A172 (cell line): Measurements from ENCODE around the gene CCR1. TPM values are rescaled to one million over a fixed set of nuclear protein-coding genes. Genes with fewer than 3 reads are reported as not detected.
"Not testable (repeated sequence)": the region's sequence is repeated elsewhere in the genome, so short reads cannot be mapped to it uniquely, and the experiment has no call there.

Source experiments
- DNase-seq: peaks from one replicate; pipeline ENCODE4 v3.0.0-alpha.2; 2015; ENCODE audit warnings: low spot score
- total RNA-seq: library from RNA; depleted of rRNA; stranded (reverse); fragments of >200 nt; shearing (Covaris generic); gene quantifications from 2 replicates; pipeline ENCODE4 v1.2.3, GENCODE V29; 2014

The CCR1 gene
- total RNA-seq, 1 experiment from 2014 or later: not detected

GRCh38 chr3:46212101-46212500 lies 4.0 kb upstream of the CCR1 start:
- DNase-seq: no peak

- no peak for DNase-seq
These were observed 1.8 kb upstream of the CCR1 start for GRCh38 chr3:46209746-46210470.

- DNase-seq: no peak
These were observed 940 bp upstream of the CCR1 start for GRCh38 chr3:46209053-46209452.

DNA sequence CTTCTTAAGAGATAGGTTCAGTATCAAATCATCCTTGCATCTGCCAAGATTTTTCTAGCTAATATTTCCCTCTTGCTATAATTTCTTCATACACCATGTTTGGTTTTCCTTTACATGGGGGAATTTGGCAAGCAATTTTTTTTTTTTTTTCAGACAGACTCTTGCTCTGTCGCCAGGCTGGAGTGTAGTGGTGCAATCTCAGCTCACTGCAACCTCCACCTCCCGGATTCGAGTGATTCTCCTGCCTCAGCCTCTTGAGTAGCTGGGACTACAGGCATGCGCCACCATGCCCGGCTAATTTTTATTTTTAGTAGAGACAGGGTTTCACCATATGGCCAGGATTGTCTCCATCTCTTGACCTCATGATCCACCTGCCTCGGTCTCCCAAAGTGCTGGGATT lies 599 bp downstream of the CCR1 start:
- DNase-seq: not testable (repeated sequence)

- no peak for DNase-seq
These were observed 1.7 kb downstream of the CCR1 start for GRCh38 chr3:46206282-46207015.

- no peak for DNase-seq
These were observed 2.7 kb downstream of the CCR1 start for GRCh38 chr3:46205286-46205960.

DNA sequence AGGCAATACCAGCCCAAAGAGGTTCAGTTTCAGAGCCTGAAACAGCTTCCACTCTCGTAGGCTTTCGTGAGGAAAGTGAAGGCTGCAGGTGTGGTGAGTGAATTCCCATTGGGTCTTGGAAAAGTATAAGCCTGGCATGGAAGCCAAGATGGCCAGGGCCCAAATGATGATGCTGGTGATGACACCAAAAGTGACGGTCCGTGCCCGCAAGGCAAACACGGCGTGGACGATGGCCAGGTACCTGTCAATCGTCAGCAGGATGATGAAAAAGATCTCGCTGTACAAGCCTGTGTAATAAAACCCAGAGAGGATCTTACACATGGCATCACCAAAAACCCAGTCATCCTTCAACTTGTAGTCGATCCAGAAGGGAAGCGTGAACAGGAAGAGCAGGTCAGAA lies 4.4 kb downstream of the CCR1 start:
- DNase-seq: no peak

GRCh38 chr3:46202535-46202934 lies 5.6 kb downstream of the CCR1 start:
- no peak for DNase-seq

- DNase-seq: no peak
These were observed 7.3 kb downstream of the CCR1 start for GRCh38 chr3:46200790-46201189.

GRCh38 chr3:46200211-46200610 lies 7.9 kb downstream of the CCR1 start:
- no peak for DNase-seq

- DNase-seq: no peak
These were observed 11.7 kb downstream of the CCR1 start for GRCh38 chr3:46196261-46196957.

- no peak for DNase-seq
These were observed 13.1 kb downstream of the CCR1 start for GRCh38 chr3:46194868-46195553.

DNA sequence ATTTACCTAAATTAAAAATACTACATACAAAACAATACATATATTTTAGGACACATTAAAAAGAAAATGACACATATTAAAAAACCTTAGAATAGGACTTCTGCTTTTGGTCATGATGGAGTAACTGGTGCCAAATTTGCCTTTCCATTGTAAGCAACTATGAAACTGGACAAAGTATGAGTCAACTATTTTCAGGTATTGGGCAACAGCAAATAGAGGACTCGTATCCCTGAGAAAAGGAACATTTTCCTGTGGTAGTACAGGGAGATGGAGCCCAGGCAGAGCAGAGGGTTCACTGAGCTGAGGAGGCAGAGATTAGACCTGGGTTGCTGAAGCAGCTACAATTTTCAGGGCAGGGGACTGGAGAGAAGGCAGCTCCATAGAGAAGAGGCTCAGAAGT lies 14.7 kb downstream of the CCR1 start:
- DNase-seq: no peak

DNA sequence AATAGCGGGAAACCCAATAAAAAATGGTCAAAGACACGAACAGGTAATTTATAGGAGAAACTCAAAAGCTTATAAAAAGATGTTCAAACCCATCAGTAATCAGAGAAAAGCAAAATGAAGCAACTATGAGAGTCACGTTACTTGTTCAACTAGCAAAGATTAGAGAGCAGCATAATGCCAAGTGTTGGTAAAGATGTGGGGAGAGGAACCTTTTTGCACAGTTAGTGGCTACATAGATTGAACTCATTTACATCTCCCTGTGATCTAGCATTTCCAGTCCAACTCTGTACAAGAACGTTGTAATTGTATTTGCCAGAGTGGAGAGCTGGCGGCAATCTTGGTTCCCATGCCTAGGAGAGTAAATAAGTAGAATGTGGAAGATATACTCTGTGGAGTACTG lies 15.2 kb downstream of the CCR1 start:
- no peak for DNase-seq

DNA sequence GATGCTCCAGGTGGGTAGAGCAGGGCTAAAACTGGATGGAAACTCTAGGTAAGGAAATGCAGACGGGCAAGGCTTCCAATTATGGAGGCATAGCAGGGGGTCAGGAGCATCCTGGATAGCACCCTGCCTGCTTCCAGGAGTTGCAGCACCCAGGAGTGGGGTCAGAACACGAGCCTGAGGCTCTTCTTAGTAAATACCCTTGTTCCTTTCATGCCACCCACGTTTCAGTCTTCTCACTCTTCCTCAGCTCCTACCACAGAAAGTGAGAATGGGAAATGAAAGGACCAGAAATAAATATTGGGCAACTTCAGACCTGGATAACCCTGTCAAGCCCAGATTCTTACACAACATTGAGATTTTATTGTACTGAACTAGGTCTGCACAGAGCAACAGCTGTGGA lies 16.4 kb downstream of the CCR1 start:
- DNase-seq: no peak

GRCh38 chr3:46188708-46189107 lies 19.4 kb downstream of the CCR1 start:
- DNase-seq: no peak

DNA sequence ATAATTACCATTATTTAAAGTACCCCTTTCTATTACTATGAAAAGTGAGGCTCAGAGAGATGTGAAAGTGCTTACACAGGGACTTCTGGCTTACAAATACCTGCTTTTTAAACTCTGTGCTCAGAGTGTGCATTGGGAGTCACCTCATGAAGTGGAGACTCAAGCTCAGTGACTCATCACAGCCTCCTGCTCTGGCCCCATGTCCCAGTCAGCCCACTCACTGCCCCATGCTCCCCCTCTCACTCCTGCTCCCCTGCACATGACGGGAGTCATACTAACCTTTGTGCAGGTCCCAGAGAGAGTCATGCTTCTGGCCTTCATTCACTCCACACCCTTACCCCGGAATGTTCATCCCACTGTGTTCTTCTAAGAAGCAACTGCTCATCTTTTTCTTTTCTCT lies 20.2 kb downstream of the CCR1 start:
- no peak for DNase-seq

DNA sequence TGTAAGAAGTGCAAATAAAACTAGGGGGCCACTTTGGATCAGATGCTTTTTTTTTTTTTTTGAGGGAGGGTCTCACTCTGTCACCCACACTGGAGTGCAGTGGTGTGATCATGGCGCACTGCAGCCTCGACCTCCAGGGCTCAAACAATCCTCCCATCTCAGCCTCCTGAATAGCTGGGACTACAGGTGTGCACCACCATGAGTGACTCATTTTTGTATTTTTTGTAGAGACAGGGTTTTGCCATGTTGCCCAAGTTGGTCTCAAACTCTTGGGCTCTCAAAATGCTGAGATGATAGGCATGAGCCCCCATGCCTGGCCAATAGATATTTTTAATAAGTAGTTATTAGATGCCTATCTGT lies 20.8 kb downstream of the CCR1 start:
- DNase-seq: no peak

DNA sequence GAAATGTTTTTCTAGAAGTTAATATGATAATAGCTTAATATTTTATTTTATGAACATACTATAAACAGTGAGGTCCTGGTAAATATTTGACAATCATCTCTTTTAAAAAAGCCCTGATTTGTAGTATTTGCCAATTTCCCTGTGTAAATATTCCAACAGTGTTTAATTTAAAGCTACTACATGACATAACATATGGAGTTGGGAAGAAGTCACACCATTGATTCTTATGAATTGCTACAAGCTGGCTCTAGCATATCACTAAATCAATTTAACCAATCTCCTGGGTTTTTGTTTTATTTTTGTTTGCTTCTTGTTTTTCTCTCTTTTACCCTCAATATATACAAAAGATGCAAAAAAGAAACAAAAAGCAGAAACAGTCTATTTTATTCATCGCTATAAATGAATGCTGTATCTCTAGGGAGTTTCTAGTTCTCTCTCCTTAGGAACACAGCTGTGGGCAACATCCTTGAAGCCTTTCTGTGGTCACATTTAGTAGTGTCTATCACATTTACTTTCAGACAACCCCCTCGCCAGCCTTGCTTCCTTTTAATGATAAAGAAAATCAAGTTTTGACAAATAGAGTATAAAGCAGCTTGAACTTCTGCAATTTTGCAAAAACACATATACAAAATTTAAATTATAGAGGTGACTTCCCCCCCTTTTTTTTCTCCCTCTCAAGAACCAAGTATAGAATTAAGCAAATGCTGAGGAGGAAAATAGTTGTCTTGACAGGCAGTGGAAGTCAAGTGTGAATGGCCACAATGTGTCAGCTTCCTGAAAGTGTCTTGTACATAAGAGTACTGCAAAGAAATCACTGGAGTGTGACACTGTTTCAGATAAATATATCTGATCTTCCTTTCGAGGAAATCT lies 21.4 kb downstream of the CCR1 start:
- DNase-seq: no peak

- peak; percentile 3 for DNase-seq
These were observed 23.6 kb downstream of the CCR1 start for GRCh38 chr3:46184469-46184868.

DNA sequence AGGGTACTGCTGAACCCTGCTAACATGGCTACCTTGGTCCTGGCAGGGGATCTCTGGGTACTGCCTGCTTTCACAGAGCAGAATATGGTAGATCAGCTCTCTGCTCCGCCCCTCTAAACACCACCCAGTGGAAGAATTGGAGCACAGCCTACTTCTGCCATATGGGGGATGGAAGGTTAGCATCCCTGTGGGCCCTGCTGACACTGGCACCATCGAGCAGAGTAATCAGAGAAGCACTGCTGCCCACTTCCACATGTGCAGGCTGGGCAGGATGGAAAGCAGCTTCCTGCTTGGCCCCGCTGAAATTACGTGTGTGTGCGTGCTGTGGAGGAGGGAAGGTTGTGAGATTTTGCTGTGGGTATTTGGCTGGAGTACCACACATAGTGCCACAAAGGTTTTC lies 24.8 kb downstream of the CCR1 start:
- DNase-seq: no peak
